Endodermal cell (in vitro differentiated cells): Measurements from ENCODE around the gene OS9. TPM values are rescaled to one million over a fixed set of nuclear protein-coding genes. Genes with fewer than 3 reads are reported as not detected.
A peak's percentile ranks its signal among the peaks of the same experiment; 100 is the strongest.
"Not testable (repeated sequence)": the region's sequence is repeated elsewhere in the genome, so short reads cannot be mapped to it uniquely, and the experiment has no call there.

Experiments
- DNase-seq: peaks from one replicate; pipeline ENCODE4 v3.0.0-alpha.2; 2017
- H3K27ac ChIP-seq: 2 replicates; pipeline ENCODE4 v1.5.1; 2013; ENCODE audit warnings: mild to moderate bottlenecking, low read depth, low read length, moderate library complexity
- H3K27me3 ChIP-seq: 2 replicates; pipeline ENCODE4 v1.6.1; 2013; ENCODE audit warnings: mild to moderate bottlenecking, low read length, moderate library complexity; ENCODE audit not compliant: insufficient read depth, control insufficient read depth, poor library complexity, severe bottlenecking
- H3K36me3 ChIP-seq: 2 replicates; pipeline ENCODE4 v1.7.0; 2013; ENCODE audit warnings: mild to moderate bottlenecking, low read length, moderate library complexity; ENCODE audit not compliant: control insufficient read depth, insufficient read depth
- H3K4me1 ChIP-seq: one replicate; pipeline ENCODE4 v1.7.0; 2013; ENCODE audit warnings: low read length; ENCODE audit not compliant: control insufficient read depth, insufficient read depth
- H3K4me3 ChIP-seq: 2 replicates; pipeline ENCODE4 v1.5.1; 2013; ENCODE audit warnings: mild to moderate bottlenecking, low read length, moderate library complexity
- H3K9ac ChIP-seq: 2 replicates; pipeline ENCODE4 v1.6.1; 2013; ENCODE audit warnings: mild to moderate bottlenecking, low read length, moderate library complexity; ENCODE audit not compliant: poor library complexity, severe bottlenecking; ENCODE audit errors: extremely low read depth
- H3K9me3 ChIP-seq: 2 replicates; pipeline ENCODE4 v1.6.1; 2013; ENCODE audit warnings: mild to moderate bottlenecking, low read length, moderate library complexity; ENCODE audit not compliant: control insufficient read depth
- H3K27ac Mint-ChIP-seq: 2 replicates; pipeline ENCODE4 v1.8.0; 2020; ENCODE audit warnings: mixed read lengths
- H3K27me3 Mint-ChIP-seq: 2 replicates; pipeline ENCODE4 v1.8.0; 2021; ENCODE audit warnings: mild to moderate bottlenecking, mixed read lengths; ENCODE audit not compliant: insufficient read depth
- H3K36me3 Mint-ChIP-seq: 2 replicates; pipeline ENCODE4 v1.8.0; 2020; ENCODE audit warnings: low read depth, mixed read lengths
- H3K4me1 Mint-ChIP-seq: 2 replicates; pipeline ENCODE4 v1.8.0; 2020; ENCODE audit warnings: mixed read lengths
- H3K4me3 Mint-ChIP-seq: 2 replicates; pipeline ENCODE4 v1.8.0; 2020; ENCODE audit warnings: mild to moderate bottlenecking, moderate library complexity, mixed read lengths
- H3K9me3 Mint-ChIP-seq: 2 replicates; pipeline ENCODE4 v1.8.0; 2020; ENCODE audit warnings: mild to moderate bottlenecking, mixed read lengths
- CTCF ChIP-seq: fragments of 200-600 bp; sonication (generic); conservative IDR thresholded peaks from 2 replicates; pipeline ENCODE4 v1.5.0; 2021; ENCODE audit warnings: antibody characterized with exemption, mild to moderate bottlenecking
- WGBS, 2 experiments: methylation state at CpG; one replicate each; pipeline versions ENCODE4 v1.1.5 to v1.1.7; 2013; ENCODE audit warnings: missing lambda C conversion rate in 2 of 2, mixed read lengths in 1 of 2; ENCODE audit not compliant: insufficient coverage in 1 of 2, insufficient read length in 1 of 2; 5-methylcytosine and 5-hydroxymethylcytosine counted together
- long read RNA-seq, 4 experiments: library from polyadenylated mRNA in 2 of 4; library from RNA in 1 of 4; library from capped mRNA in 1 of 4; stranded (forward) in 3 of 4; unstranded in 1 of 4; transcript quantifications; one replicate each; pipeline ENCODE4 v2.0.0, GENCODE V29; 2020 to 2021; ENCODE audit warnings: inconsistent platforms in 1 of 4
- polyA plus RNA-seq, 2 experiments: library from polyadenylated mRNA; stranded (reverse); fragments of 50-300 nt; gene quantifications; one replicate each; pipeline ENCODE4 v1.2.3, GENCODE V29; 2013
- total RNA-seq, 2 donors: library from RNA; stranded (reverse); fragmentation: NEBNext Ultra II Directional in 1 of 2; extraction: Animal tissue kit (Norgen Biotek cat#: 25700) in 1 of 2; gene quantifications; 2 replicates in 1 of 2; 3 replicates in 1 of 2; pipeline ENCODE4 v1.2.1, GENCODE V29; 2021

Gene OS9
- 100 to 1,000 TPM; 108 to 142 TPM for total RNA-seq
- polyA plus RNA-seq (2013, experiment 1 of 2), result 114 TPM
- 101 TPM for polyA plus RNA-seq (2013, experiment 2 of 2)
- long read RNA-seq, experiment 1, transcript OS9-208 (2 exons, 1,028 nt), result major isoform, 6 of 64 reads
- long read RNA-seq, experiment 1, partial matches to known transcripts, result 49 of 64 reads
- long read RNA-seq, experiment 1, other reads (novel, unspliced or antisense), result 4 of 64 reads
- long read RNA-seq, experiment 2, transcript OS9-202 (15 exons, 2,691 nt), result minor isoform, 85 of 338 reads
- long read RNA-seq, experiment 2, transcript OS9-203 (14 exons, 2,457 nt), result minor isoform, 12 of 338 reads
- long read RNA-seq, experiment 2, transcript OS9-220 (14 exons, 2,135 nt), result major isoform, 97 of 338 reads
- long read RNA-seq, experiment 2, transcript OS9-201 (14 exons, 2,505 nt), result minor isoform, 44 of 338 reads
- long read RNA-seq, experiment 2, partial matches to known transcripts, result 23 of 338 reads
- long read RNA-seq, experiment 2, other reads (novel, unspliced or antisense), result 70 of 338 reads
- long read RNA-seq, experiment 3, transcript OS9-203 (14 exons, 2,457 nt), result minor isoform, 25 of 1,098 reads
- long read RNA-seq, experiment 3, transcript OS9-220 (14 exons, 2,135 nt), result minor isoform, 343 of 1,098 reads
- long read RNA-seq, experiment 3, transcript OS9-202 (15 exons, 2,691 nt), result major isoform, 349 of 1,098 reads
- long read RNA-seq, experiment 3, transcript OS9-201 (14 exons, 2,505 nt), result minor isoform, 139 of 1,098 reads
- long read RNA-seq, experiment 3, partial matches to known transcripts, result 34 of 1,098 reads
- long read RNA-seq, experiment 3, other reads (novel, unspliced or antisense), result 185 of 1,098 reads
- long read RNA-seq, experiment 4, transcript OS9-202 (15 exons, 2,691 nt), result minor isoform, 17 of 148 reads
- long read RNA-seq, experiment 4, transcript OS9-220 (14 exons, 2,135 nt), result major isoform, 29 of 148 reads
- long read RNA-seq, experiment 4, transcript OS9-204 (15 exons, 2,091 nt), result minor isoform, 6 of 148 reads
- long read RNA-seq, experiment 4, transcript OS9-201 (14 exons, 2,505 nt), result minor isoform, 8 of 148 reads
- long read RNA-seq, experiment 4, partial matches to known transcripts, result 69 of 148 reads
- long read RNA-seq, experiment 4, other reads (novel, unspliced or antisense), result 15 of 148 reads

GRCh38 chr12:57693659-57694458 lies at the start of gene OS9:
OS9 (plus strand) TSS chr12:57694132; CDS start chr12:57694162, 30 bp downstream.
- Histone ChIP-seq H3K27ac (no peak within 1 kb of the TSS), H3K4me3 (peak within 1 kb of the TSS; percentile 91), H3K4me1 (no peaks in the 10 kb centered on the region), H3K9me3 (peaks cover 6% of the 10 kb centered on the region), H3K27me3 (no peaks in the 10 kb centered on the region), H3K36me3 (peaks cover 35% of the 10 kb centered on the region), H3K9ac (peak within 1 kb of the TSS; percentile 76)
- Mint-ChIP-seq H3K36me3 (peaks cover 27% of the 10 kb centered on the region), H3K9me3 (peaks cover 1% of the 10 kb centered on the region), H3K4me3 (no peak within 1 kb of the TSS), H3K27me3 (peaks cover 23% of the 10 kb centered on the region), H3K27ac (no peak within 1 kb of the TSS), H3K4me1 (no peaks in the 10 kb centered on the region)
- peak; percentile 83 for TF ChIP-seq CTCF
- 0 to 2% methylated on average over 25 to 45 of the region's 45 CpGs for WGBS, 2 experiments
- DNase-seq, result peak; percentile 100

GRCh38 chr12:57645990-57646658 lies 47.8 kb upstream of the OS9 start:
- H3K9ac ChIP-seq, H3K27me3 ChIP-seq, H3K36me3 ChIP-seq, H3K27ac ChIP-seq, H3K27ac Mint-ChIP-seq, H3K4me3 ChIP-seq, H3K27me3 Mint-ChIP-seq, H3K36me3 Mint-ChIP-seq, H3K4me3 Mint-ChIP-seq, H3K4me1 ChIP-seq, H3K4me1 Mint-ChIP-seq: not testable (repeated sequence)
- DNase-seq, result peak; percentile 59
- WGBS, 2 experiments, result 60% methylated on average over 13 of the region's 13 CpGs; no CpG with 5 or more reads in 1 of the 2 experiments
- H3K9me3 ChIP-seq, result peaks cover 20% of the 10 kb centered on the region
- peaks cover 48% of the 10 kb centered on the region for H3K9me3 Mint-ChIP-seq

- H3K36me3 Mint-ChIP-seq, DNase-seq, H3K27me3 ChIP-seq, H3K27ac ChIP-seq, H3K27ac Mint-ChIP-seq, H3K4me3 ChIP-seq, H3K27me3 Mint-ChIP-seq, H3K4me1 ChIP-seq, H3K9ac ChIP-seq, H3K4me1 Mint-ChIP-seq, H3K4me3 Mint-ChIP-seq, H3K36me3 ChIP-seq: not testable (repeated sequence)
- H3K9me3 ChIP-seq, result peaks cover 20% of the 10 kb centered on the region
- peaks cover 44% of the 10 kb centered on the region for H3K9me3 Mint-ChIP-seq
- no CpG with 5 or more reads among the region's 15 CpGs for WGBS, 2 experiments
Observed at GRCh38 chr12:57646659-57647049, 47.3 kb upstream of the OS9 start.
